Ovary (tissue), 3 donors: Measurements from ENCODE around the gene LEMD2.

ENCODE experiments used
- CTCF ChIP-seq, 3 donors: fragments of 450-650 bp in 2 of 3; fragments of 200-600 bp in 1 of 3; IDR thresholded peaks; one replicate each; pipeline versions ENCODE4 v1.5.1 to v1.8.0; 2016 to 2022; ENCODE audit warnings: antibody characterized with exemption in 3 of 3, mild to moderate bottlenecking in 1 of 3
- EP300 ChIP-seq: sonication (generic); formaldehyde crosslinking; IDR thresholded peaks from one replicate; pipeline ENCODE4 v1.6.1; 2017; ENCODE audit warnings: antibody characterized with exemption
- POLR2A ChIP-seq: fragments of 450-650 bp; IDR thresholded peaks from one replicate; pipeline ENCODE4 v1.6.1; 2017; ENCODE audit warnings: antibody characterized with exemption, mild to moderate bottlenecking, moderate library complexity
- donor health status: DM: no; HTN: no; CAD: no.

GRCh38 chr6:33732385-33732784, 56.5 kb downstream of the LEMD2 start:
- TF ChIP-seq CTCF (IDR thresholded peaks at IDR 0.05) (no peak), POLR2A (no peak), EP300 (no peak)
